IPS-NIHi11 (cell line): Measurements from ENCODE around the gene B2M.
A peak's percentile ranks its signal among the peaks of the same experiment; 100 is the strongest.
"Not testable (repeated sequence)": the region's sequence is repeated elsewhere in the genome, so short reads cannot be mapped to it uniquely, and the experiment has no call there.

ENCODE experiments used
- DNase-seq: peaks from one replicate; pipeline ENCODE4 v3.0.0; 2012; ENCODE audit warnings: mixed read lengths, low spot score

The B2M gene

GRCh38 chr15:44711096-44711742 is at the start of gene B2M, which contains the start of gene PATL2:
B2M (plus strand) TSS chr15:44711517; CDS start chr15:44711547, 30 bp downstream.
PATL2 (minus strand) TSS chr15:44711323; CDS start chr15:44676490, 34,833 bp downstream.
- DNase-seq, result peak; percentile 93

- no peak for DNase-seq
Measured at GRCh38 chr15:44661576-44661975, 49.7 kb upstream of the B2M start.

DNA sequence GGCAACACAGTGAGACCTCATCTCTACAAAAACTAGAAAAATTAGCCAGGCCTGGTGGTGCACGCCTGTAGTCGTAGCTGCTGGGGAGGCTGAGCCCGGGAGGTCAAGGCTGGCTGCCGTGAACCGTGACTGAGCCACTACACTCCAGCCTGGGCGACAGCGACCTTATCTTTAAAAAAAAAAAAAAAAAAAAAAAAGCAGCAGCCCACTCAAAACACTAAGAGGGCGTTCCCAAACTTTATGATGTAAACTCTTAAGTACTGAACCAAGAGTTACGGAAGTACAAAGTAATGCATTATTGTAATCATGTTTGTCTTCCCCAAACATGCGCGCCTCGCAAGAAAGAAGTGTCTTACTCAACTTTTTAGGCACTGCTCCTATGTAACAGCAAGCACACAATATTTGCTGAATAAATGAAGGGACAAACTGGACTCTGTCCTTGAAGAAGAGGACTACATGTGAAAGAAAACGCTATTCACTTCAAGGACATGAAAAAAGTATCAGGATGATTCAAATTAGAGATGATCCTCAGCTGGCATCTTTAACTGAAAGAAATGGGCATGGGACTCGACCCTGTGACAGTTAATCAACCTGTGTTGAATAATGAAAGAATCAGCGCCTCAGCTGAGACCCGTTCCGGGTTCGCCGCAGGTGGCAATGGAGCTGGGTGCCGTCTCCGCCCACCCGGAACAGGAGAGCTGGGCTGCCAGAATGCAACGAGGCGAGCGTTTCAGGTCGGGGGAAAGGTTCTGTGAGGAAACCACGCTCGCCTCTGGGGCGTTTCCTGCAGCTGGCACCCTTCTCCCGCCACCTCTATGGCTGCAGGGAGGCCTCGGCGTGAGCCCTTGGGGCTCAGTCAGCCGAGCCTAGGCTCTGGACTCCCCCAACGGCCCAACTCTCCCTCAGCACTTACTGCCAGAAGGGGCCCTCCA is 48.6 kb upstream of the B2M start:
- peak; percentile 61 for DNase-seq

GRCh38 chr15:44663410-44664308 is 47.7 kb upstream of the B2M start, which contains the start of gene SPG11:
SPG11 (minus strand) TSS chr15:44663662; CDS start chr15:44663647, 15 bp downstream.
- DNase-seq, result peak; percentile 97

GRCh38 chr15:44666210-44667038 is 44.9 kb upstream of the B2M start:
- no peak for DNase-seq

DNA sequence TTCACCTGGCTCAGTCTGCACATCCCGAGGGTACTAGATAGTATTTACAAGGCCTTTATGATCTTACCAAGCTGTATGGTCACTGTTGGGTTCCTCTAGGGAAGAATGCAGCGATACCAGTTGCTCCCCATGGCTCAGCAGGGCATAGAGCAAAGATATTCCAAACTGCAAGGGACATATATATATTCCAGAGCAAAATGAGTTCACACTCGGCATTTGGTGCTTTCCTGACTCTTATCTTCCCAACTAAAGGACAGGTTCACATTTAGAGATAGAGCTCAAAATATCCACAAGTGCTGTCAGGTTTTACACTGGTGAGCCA is 44.3 kb upstream of the B2M start:
- DNase-seq, result no peak

- no peak for DNase-seq
Measured at GRCh38 chr15:44668921-44669320, 42.4 kb upstream of the B2M start.

DNA sequence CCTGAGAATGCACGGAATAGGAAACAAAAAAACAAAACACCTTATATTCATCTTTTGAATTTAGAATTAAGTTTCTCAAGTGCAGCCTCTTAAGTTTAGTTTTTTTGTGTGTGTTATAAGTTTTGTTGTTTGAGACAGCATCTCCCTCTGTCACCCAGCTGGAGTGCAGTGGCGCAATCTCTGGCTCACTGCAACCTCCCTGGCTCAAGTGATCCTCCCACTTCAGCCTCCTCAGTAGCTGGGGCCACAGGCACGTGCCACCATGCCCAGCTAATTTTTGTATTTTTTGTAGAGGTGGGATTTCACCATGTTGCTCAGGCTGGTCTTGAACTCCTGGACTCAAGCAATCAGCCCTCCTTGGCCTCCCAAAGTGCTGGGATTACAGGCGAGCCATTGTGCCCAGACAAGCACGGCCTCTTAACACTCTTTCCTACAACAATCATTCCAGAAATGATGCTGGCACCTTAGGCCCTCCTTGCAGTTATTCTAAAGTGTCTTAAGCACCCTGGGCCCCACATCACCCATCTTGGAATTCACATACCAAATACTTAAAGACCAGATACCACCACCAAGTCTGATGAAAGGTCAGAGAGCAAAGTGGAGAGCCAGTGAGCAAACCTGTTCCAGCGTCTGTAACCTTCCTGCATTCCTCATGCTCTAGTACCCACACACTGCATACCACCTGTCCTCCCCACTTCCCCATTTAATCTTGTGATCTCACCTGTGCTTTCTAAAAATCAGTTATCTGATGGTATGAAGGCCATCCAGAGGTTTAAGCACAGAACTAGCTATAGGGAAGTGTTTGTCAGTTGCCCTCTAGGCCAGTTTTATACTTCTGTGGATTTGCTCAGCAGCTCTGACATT is 41.0 kb upstream of the B2M start:
- DNase-seq, result no peak

- DNase-seq, result no peak
Measured at GRCh38 chr15:44673639-44674038, 37.7 kb upstream of the B2M start.

DNA sequence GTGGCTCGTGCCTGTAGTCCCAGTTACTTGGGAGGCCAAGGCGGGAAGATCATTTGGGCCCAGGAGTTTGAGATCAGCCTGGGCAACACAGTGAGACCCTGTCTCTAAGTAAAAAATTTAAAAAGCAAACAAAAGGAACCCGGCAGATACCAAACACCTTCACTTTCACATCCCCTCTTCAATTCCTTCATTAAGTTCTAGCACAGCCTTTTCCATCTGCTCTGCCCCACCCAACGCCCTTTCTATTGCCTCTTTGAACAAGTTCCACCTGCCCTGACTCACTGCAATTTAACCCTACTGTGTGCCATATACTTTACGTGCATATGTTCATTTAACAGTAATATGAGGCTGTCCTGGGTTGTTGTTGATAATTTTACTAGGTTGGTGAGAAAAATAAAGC is 35.4 kb upstream of the B2M start:
- no peak for DNase-seq

DNA sequence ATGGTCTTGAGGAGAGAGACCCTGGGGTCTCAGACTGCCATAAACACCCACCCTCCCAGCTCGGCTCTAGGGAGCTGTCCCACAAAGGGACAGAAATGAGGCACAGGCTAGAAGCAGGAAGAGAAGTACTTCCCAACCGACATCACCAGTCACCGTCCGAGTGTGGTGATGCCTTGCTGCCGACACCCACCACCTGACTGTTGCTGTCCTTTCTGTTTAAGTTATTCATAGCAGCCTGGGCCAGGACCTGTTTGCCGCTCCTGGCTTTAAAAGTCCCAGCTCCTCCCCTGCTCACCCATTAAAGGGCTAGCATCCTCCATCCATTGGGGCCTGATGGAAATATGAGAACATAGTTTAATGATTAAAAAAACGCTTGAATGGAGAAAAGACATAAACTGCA is 34.6 kb upstream of the B2M start:
- no peak for DNase-seq

- no peak for DNase-seq
Measured at GRCh38 chr15:44682211-44682610, 29.1 kb upstream of the B2M start.

DNA sequence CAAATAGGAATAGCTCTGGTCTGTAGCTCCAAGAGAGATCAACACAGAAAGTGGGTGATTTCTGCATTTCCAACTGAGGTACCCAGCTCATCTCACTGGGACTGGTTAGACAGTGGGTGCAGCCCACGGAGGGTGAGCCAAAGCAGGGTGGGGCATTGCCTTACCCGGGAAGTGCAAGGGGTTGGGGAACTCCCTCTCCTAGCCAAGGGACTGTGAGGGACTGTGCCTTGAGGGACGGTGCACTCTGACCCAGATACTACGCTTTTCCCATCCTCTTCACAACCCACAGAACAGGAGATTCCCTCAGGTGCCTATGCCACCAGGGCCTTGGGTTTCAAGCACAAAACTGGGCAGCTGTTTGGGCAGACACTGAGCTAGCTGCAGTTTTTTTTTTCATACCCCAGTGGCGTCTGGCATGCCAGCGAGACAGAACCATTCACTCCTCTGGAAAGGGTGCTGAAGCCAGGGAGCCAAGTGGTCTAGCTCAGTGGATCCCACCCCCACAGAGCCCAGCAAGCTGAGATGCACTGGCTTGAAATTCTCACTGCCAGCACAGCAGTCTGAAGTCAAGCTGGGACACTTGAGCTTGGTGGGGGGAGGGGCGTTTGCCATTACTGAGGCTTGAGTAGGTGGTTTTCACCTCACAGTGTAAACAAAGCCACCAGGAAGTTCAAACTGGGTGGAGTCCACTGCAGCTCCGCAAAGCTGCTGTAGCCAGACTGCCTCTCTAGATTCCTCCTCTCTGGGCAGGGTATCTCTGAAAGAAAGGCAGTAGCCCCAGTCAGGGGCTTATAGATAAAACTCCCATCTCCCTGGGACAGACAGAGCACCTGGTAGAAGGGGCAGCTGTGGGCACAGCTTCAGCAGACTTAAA is 28.3 kb upstream of the B2M start:
- DNase-seq, result not testable (repeated sequence)

DNA sequence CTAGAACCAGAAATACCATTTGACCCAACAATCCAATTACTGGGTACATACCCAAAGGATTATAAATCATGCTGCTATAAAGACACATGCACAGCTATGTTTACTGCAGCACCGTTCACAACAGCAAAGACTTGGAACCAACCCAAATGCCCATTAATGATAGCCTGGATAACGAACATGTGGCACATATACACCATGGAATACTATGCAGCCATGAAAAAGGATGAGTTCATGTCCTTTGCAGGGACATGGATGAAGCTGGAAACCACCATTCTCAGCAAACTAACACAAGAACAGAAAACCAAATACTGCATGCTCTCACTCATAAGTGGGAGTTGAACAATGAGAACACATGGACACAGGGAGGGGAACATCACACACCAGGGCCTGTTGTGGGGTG is 22.0 kb upstream of the B2M start:
- DNase-seq, result not testable (repeated sequence)

DNA sequence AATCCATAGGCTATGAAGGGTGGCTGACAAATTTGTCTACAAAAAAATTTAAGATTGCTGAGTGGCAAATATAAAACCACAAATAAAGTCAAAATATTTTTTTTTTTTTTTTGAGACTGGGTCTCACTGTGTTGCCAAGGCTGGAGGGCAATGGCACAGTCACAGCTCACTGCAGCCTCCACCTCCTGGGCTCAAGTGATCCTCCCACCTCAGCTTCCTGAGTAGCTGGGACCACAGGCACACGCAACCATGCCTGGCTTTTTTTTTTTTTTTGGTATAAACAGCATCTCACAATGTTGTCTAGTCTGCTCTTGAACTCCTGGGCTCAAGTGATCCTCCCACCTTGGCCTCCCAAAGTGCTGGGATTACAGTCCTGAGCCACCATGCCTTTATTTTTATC is 21.1 kb upstream of the B2M start:
- DNase-seq, result not testable (repeated sequence)

DNA sequence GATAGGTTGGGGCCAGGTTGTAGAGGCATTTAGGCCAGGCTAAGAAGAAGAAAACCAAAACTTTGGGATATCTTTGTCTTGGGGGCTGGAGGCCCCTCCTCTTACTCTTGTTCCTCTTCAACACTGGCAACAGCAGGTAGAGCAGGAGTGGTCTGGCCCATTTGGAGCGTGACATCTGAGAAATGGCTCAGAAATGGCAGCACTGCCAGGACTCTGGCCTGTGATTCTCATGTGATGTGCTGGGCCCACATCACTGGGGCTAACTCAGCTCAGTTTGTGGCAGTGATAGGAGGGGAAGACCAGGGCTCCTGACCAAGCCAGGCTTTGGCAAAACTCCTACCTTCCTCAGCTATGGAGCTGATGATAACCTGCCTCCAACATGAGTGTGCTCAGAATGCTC is 18.7 kb upstream of the B2M start:
- DNase-seq, result no peak

GRCh38 chr15:44694416-44694815 is 16.9 kb upstream of the B2M start:
- DNase-seq, result no peak

DNA sequence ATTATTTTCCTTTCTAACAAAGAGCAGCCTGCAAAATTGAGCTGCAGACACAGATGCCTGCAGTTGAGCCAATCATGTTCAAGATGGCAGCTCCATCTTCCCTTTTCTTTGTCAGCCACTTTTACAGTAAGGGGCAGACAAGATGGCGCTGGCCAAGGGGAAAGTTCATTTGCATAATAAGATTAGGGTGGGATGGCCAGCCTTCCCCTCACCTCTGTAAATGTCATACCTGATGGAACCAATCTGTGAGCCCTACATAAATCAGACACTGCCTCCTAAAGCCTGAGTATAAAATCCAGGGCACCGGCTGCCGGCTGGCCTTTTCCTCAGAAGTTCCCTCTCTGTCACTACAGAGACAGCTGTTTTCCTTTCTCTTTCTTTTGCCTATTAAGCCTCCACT is 16.0 kb upstream of the B2M start:
- no peak for DNase-seq

DNA sequence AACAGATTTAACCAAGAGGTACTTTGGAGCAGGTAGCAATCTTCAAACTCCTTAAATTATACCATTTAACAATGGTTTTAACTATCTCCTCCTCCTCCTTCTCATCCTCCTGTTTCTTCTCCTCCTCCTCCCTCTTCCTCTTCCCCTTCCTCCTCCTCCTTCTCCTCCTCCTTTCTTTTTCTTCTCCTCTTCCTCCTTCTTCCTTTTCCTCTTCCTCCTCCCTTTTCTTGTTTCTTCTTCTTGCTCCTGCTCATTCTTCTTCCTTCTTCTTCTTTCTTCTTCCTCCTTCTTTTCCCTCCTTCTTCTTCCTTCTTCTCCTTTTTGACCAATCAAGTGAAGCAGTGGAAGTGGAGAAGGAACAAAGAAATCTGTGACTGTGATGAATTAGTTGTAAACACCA is 14.3 kb upstream of the B2M start:
- DNase-seq, result no peak
